Omental fat pad (tissue), 4 donors: ENCODE measurements around the gene SPRY2. TPM values are rescaled to one million over a fixed set of nuclear protein-coding genes. Genes with fewer than 3 reads are reported as not detected.

Source experiments
- ATAC-seq: fragments of 150-250 bp; one replicate; pipeline ENCODE4 v1.9.1; 2016; ENCODE audit warnings: mild to moderate bottlenecking, moderate library complexity; ENCODE audit not compliant: low FRiP score
- DNase-seq: peaks from one replicate; pipeline ENCODE4 v3.0.0-alpha.2; 2019; ENCODE audit warnings: low spot score
- CTCF ChIP-seq, 3 donors: fragments of 450-650 bp; IDR thresholded peaks; one replicate each; pipeline ENCODE4 v1.5.1; 2016 to 2017; ENCODE audit warnings: antibody characterized with exemption in 3 of 3, mild to moderate bottlenecking in 3 of 3, moderate library complexity in 2 of 3
- total RNA-seq, 4 donors: library from RNA; depleted of rRNA; stranded (reverse); fragments of >200 nt; gene quantifications; one replicate each; pipeline ENCODE4 v1.1.0, GENCODE V29; 2016

Gene SPRY2
- total RNA-seq, 4 donors from 2014 or later = 61.3 to 130 (median 68.3) TPM

DNA sequence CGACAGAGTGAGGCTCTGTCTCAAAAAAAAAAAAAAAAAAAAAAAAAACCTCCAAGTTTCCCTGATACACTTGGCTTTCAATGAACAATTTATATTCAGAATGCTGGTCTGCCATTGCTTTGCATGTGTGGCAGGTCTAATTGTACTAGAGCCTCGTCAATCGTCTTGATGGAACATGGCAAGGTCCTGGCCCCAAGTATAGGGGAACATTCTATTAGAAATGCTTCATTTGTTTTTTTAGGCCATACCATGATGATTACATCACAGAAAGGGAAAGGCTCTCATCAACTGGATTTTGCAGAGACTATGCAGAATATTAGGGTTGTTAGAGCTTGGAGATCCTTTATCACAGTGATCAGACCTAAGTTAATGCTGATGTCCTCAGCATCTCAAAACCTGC is 28.0 kb downstream of the SPRY2 start:
- DNase-seq (no peak), ATAC-seq (no peak)
- TF ChIP-seq CTCF (IDR thresholded peaks at IDR 0.05) = no peak

GRCh38 chr13:80312012-80312704 is 28.8 kb downstream of the SPRY2 start:
- no peak for DNase-seq

DNA sequence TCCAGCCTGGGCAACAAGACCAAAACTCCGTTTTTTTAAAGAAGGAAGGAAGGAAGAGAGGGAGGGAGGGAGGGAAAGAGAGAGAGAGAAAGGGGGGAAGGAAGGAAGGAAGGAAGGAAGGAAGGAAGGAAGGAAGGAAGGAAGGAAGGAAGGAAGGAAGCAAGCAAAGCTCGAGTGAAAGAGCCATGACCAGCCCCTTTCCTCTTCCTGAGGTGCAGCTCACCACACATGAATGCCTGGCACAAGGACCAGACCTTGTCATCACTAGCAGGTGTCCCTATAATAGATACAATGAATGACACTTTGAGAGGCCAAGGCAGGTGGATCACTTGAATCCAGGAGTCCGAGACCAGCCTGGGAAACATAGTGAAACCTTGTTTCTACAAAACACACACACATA is 31.0 kb downstream of the SPRY2 start:
- no peak for TF ChIP-seq CTCF (IDR thresholded peaks at IDR 0.05)
- ATAC-seq = no peak
- DNase-seq = no peak

More at GRCh38 chr13:80312012-80312704, 28.8 kb downstream of the SPRY2 start:
- no peak for ATAC-seq
- TF ChIP-seq CTCF (IDR thresholded peaks at IDR 0.05) = no peak

GRCh38 chr13:80307401-80307987 is 33.4 kb downstream of the SPRY2 start:
- no peak for DNase-seq
- no peak for TF ChIP-seq CTCF (IDR thresholded peaks at IDR 0.05)
- ATAC-seq = no peak

GRCh38 chr13:80306337-80306972 is 34.5 kb downstream of the SPRY2 start:
- no peak for ATAC-seq
- no peak for TF ChIP-seq CTCF (IDR thresholded peaks at IDR 0.05)

DNA sequence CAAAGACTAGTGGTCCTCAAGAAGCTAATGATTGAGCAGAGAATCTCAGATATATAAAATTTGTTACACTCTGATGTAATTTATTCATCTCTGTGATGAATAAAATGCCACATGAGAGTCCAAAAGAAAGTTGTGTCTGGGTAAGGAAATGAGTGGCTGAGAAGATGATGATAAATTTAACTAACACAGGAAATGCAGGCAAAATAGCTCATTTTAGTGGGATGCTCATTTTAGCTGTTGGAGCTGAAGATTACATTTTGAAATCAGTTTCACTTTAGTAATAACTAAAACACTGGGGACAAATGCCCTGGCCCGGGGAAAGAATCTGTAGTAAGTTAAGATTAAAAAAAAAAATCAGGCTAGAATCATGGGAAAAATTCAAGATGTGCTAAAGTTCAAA is 35.2 kb downstream of the SPRY2 start:
- no peak for TF ChIP-seq CTCF (IDR thresholded peaks at IDR 0.05)
- DNase-seq (no peak), ATAC-seq (no peak)

More at GRCh38 chr13:80306337-80306972, 34.5 kb downstream of the SPRY2 start:
- DNase-seq = no peak
